GM19463 (cell line): ENCODE measurements around the gene PRKAG2.
"Not testable (repeated sequence)": the region's sequence is repeated elsewhere in the genome, so short reads cannot be mapped to it uniquely, and the experiment has no call there.

Experiments
- ATAC-seq: cut with Tn5 transposase; IDR thresholded peaks from one replicate; pipeline ENCODE4 v1.9.1; 2021; ENCODE audit warnings: mild to moderate bottlenecking, moderate library complexity; ENCODE audit not compliant: unreplicated experiment

Gene PRKAG2

GRCh38 chr7:151579644-151580043, 297.3 kb downstream of the PRKAG2 start:
- ATAC-seq = no peak

- ATAC-seq = no peak
Observed at GRCh38 chr7:151575410-151575809, 301.5 kb downstream of the PRKAG2 start.

GRCh38 chr7:151573046-151573445, 303.9 kb downstream of the PRKAG2 start:
- not testable (repeated sequence) for ATAC-seq

- ATAC-seq = no peak
Observed at GRCh38 chr7:151572136-151572535, 304.8 kb downstream of the PRKAG2 start.

GRCh38 chr7:151571471-151571870, 305.4 kb downstream of the PRKAG2 start:
- ATAC-seq = no peak

GRCh38 chr7:151570366-151570915, 306.5 kb downstream of the PRKAG2 start:
- no peak for ATAC-seq

GRCh38 chr7:151568956-151569940, 307.7 kb downstream of the PRKAG2 start:
- ATAC-seq = no peak

GRCh38 chr7:151566897-151567320, 310.0 kb downstream of the PRKAG2 start:
- ATAC-seq = no peak

GRCh38 chr7:151565541-151565940, 311.4 kb downstream of the PRKAG2 start:
- ATAC-seq = no peak

GRCh38 chr7:151560243-151560642, 316.7 kb downstream of the PRKAG2 start:
- no peak for ATAC-seq

- no peak for ATAC-seq
Observed at GRCh38 chr7:151559557-151560183, 317.2 kb downstream of the PRKAG2 start.

- no peak for ATAC-seq
Observed at GRCh38 chr7:151558575-151558974, 318.3 kb downstream of the PRKAG2 start.

GRCh38 chr7:151556592-151556991, 320.3 kb downstream of the PRKAG2 start:
- ATAC-seq = no peak

GRCh38 chr7:151553356-151553755, 323.6 kb downstream of the PRKAG2 start:
- no peak for ATAC-seq

GRCh38 chr7:151552352-151553028, 324.4 kb downstream of the PRKAG2 start:
- no peak for ATAC-seq

- ATAC-seq = no peak
Observed at GRCh38 chr7:151551820-151552219, 325.1 kb downstream of the PRKAG2 start.

- ATAC-seq = no peak
Observed at GRCh38 chr7:151550656-151551286, 326.1 kb downstream of the PRKAG2 start.

GRCh38 chr7:151549644-151550043, 327.3 kb downstream of the PRKAG2 start:
- ATAC-seq = no peak

- ATAC-seq = no peak
Observed at GRCh38 chr7:151549083-151549482, 327.8 kb downstream of the PRKAG2 start.

GRCh38 chr7:151544183-151544582, 332.7 kb downstream of the PRKAG2 start:
- no peak for ATAC-seq
